Measurements from ENCODE around the gene MYOZ3. TPM values are rescaled to one million over a fixed set of nuclear protein-coding genes. Genes with fewer than 3 reads are reported as not detected.

MYOZ3 gene
- total RNA-seq, 4 donors from 2014 or later: 0.22 TPM; not detected in 3

DNA sequence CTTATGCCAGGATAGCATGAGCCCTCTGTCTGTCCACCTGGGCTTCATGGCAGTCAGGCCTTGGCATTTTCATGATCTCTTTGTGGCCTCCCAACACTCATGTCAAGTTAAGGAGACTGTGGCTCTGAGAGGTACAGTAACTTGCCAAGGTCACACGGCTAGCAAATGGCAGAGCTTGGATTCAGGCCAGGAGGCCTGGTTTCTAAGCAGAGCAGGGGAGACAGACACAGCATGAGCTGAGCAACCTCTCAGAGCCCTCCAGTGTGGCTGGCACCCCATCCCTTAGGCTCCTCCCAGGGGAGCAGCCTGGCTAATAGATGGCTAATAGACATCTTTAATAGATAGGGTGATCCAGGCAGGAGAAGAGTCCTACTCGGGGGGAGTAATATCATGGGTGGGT is 16.5 kb upstream of the MYOZ3 start:
- TF ChIP-seq, protein P1, sequence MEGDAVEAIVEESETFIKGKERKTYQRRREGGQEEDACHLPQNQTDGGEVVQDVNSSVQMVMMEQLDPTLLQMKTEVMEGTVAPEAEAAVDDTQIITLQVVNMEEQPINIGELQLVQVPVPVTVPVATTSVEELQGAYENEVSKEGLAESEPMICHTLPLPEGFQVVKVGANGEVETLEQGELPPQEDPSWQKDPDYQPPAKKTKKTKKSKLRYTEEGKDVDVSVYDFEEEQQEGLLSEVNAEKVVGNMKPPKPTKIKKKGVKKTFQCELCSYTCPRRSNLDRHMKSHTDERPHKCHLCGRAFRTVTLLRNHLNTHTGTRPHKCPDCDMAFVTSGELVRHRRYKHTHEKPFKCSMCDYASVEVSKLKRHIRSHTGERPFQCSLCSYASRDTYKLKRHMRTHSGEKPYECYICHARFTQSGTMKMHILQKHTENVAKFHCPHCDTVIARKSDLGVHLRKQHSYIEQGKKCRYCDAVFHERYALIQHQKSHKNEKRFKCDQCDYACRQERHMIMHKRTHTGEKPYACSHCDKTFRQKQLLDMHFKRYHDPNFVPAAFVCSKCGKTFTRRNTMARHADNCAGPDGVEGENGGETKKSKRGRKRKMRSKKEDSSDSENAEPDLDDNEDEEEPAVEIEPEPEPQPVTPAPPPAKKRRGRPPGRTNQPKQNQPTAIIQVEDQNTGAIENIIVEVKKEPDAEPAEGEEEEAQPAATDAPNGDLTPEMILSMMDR (IDR thresholded peaks at IDR 0.05; ENCODE audit: low read depth): no peak

DNA sequence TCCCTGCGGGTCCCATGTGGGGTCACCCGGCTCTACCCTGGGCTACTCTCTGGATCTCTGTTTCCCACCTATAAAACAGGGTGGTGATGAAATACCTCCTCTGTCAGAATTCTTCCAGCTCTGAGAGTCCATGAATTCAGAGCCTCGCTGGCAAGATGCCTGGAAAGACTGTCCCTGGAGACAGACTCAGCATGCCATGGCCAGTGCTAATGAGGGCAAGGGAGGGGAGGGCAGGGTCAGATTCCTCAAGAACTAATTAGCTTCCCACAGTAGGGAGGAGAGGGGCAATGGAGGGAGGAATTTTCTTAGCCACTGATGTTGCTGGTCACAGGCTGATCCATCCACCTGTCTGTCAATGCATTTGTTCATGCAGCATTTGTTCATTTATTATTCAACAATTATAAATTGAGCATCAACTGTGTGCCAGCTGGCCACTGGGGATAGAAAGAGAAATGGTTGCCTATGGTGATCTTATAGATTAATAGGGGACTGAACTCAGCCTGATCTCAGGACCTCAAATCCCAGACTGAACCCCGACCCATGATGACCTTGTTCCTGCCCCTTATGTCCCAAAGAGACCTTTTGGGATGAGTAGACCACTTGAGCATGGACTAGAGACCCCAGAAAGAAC is 15.9 kb upstream of the MYOZ3 start:
- TF ChIP-seq, protein P1 (IDR thresholded peaks at IDR 0.05; ENCODE audit: low read depth): no peak

DNA sequence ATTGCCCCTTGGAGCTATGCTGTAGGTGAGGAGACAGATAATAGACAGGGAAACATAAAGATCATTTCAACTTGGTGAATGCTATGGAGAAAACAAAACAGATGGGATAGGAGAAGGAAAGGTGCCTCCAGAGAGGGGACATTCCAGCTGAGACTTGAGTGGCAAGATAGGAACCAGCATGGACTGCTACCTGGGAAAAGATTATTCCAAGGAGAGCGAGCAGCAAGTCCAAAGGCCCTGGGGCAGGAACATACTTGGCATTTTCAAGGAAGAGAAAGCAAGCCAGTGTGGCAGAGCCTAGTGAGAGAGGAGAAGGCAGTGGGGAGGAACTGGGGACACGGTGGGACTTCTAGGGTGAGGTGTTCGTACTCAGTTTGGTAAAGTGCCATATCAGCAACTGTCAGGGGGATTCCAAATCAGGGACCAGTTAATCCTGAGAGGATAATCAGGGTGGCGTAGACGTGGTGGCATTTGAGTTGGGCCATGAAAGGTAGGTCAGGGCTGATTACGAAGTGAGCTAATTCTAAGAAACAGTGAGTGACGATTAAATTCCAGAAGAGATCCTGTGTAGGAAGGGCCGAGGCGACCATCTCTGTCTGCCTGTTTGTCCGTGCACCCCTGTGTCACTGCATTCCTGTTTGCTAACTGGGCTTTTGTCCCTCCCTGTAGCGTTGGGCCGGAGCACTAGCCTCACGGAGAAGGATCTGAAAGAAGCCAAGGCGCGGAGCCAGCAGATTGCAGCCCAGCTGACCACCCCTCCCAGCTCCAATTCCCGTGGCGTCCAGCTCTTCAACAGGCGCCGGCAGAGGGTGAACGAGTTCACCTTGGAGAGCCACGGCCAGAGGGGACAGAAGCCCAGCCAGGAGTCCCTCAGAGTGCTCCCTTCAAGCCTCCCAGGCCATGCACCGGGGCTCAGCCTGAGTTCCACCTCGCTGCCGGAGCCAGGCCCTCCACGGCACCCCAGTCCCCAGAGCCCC is 13.5 kb upstream of the MYOZ3 start:
- TF ChIP-seq, protein P1 (IDR thresholded peaks at IDR 0.05; ENCODE audit: low read depth): no peak

DNA sequence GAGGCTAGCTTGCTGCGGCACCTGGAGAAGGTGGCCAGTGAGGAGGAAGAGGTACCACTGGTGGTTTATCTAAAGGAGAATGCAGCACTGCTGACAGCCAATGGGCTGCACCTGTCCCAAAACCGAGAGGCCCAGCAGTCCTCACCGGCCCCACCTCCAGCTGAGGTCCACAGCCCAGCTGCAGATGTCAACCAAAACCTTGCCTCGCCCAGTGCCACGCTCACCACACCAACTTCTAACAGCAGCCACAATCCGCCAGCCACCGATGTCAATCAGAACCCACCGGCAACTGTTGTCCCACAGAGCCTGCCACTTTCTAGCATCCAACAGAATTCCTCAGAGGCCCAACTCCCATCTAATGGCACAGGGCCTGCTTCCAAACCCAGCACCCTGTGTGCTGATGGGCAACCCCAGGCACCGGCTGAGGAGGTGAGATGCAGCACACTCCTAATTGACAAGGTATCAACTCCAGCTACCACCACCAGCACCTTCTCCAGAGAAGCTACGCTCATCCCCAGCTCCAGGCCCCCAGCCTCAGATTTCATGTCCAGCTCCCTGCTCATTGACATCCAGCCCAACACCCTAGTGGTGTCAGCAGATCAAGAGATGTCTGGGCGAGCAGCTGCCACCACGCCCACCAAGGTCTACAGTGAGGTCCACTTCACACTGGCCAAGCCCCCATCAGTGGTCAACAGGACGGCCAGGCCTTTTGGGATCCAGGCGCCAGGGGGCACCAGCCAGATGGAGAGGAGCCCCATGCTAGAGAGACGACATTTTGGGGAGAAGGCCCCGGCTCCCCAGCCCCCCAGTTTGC is 12.6 kb upstream of the MYOZ3 start:
- TF ChIP-seq, protein P1 (IDR thresholded peaks at IDR 0.05; ENCODE audit: low read depth): no peak

DNA sequence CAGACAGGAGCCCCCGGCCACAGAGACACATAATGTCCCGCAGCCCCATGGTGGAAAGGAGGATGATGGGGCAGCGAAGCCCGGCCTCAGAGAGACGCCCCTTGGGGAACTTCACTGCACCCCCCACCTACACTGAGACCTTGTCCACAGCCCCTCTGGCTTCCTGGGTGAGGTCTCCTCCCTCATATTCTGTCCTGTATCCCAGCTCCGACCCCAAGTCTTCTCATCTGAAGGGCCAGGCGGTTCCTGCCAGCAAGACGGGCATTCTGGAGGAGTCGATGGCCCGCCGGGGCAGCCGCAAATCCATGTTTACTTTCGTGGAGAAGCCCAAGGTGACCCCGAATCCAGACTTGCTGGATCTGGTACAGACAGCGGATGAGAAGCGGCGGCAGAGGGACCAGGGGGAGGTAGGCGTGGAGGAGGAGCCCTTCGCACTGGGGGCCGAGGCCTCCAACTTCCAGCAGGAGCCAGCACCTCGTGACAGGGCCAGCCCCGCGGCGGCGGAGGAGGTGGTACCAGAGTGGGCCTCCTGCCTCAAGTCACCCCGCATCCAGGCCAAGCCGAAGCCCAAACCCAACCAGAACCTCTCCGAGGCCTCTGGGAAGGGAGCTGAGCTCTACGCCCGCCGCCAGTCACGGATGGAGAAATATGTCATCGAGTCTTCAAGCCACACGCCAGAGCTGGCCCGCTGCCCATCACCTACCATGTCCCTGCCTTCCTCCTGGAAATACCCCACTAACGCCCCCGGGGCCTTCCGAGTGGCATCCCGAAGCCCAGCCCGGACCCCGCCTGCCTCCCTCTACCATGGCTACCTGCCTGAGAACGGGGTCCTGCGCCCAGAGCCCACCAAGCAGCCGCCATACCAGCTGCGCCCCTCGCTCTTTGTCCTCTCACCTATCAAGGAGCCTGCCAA is 11.7 kb upstream of the MYOZ3 start:
- TF ChIP-seq, protein P1 (IDR thresholded peaks at IDR 0.05; ENCODE audit: low read depth): no peak

DNA sequence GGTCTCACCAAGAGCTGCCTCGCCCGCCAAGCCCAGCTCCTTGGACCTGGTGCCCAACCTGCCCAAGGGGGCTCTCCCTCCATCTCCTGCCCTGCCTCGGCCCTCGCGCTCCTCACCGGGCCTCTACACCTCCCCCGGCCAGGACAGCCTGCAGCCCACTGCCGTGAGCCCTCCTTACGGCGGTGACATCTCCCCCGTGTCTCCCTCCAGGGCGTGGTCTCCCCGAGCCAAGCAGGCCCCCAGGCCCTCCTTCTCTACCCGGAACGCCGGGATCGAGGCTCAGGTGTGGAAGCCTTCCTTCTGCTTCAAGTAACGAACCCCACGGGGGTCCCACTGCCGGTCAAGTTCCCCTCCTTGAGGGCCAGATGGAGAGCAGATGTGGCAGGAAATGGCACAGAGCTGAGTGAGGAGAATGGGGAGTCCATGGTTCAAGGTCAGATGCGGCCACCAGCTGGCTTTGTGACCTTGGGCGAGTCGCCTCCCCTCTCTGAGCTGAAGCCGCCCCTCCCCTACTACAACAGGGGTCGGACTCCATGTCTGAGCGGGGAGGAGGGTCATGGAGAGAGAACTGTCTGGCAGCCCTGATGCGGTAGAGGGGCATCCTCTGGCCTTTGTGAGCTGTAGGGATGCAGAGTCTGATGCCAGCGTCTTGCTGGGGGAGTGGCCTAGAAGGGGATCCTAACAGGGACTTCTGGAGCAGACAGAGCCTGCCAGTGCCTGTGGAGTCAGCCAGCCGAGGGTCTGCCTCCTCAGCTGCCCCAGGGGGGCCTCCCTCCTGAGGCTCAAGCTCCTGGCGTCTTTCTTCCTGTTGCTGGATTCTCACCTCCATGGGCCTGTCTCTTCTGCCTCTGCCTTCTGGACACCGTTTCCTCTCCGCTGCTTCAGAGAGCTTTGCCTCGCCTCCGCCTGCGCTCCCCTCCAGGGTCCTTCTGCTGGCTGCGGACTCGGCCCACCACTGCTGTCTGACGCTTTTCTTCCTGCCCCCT is 10.7 kb upstream of the MYOZ3 start:
- TF ChIP-seq, protein P1 (IDR thresholded peaks at IDR 0.05; ENCODE audit: low read depth): no peak
